Esophagus squamous epithelium (tissue), 5 donors: Measurements from ENCODE around the gene ADAM19. TPM values are rescaled to one million over a fixed set of nuclear protein-coding genes. Genes with fewer than 3 reads are reported as not detected.

Experiments used
- DNase-seq: peaks from one replicate; lab custom pipeline; 2025; lab: John Stamatoyannopoulos, UW
- H3K27ac ChIP-seq, 4 donors: fragments of 200-600 bp; sonication (generic); one replicate each; pipeline ENCODE4 v1.5.1; 2016 to 2019; ENCODE audit warnings: mild to moderate bottlenecking in 1 of 4
- H3K27me3 ChIP-seq, 4 donors: fragments of 200-600 bp; sonication (generic); 1 replicate in 3 of 4; 2 replicates in 1 of 4; pipeline versions ENCODE4 v1.5.1 to v1.6.0; 2017 to 2021; ENCODE audit warnings: antibody characterized with exemption in 1 of 4
- H3K36me3 ChIP-seq, 3 donors: fragments of 200-600 bp; sonication (generic); one replicate each; pipeline ENCODE4 v1.5.1; 2016 to 2019
- H3K4me1 ChIP-seq, 3 donors: fragments of 200-600 bp; sonication (generic); one replicate each; pipeline ENCODE4 v1.5.1; 2017 to 2019
- H3K4me3 ChIP-seq, 4 donors: fragments of 200-600 bp; sonication (generic); 1 replicate in 3 of 4; 2 replicates in 1 of 4; pipeline ENCODE4 v1.5.1; 2016 to 2019; ENCODE audit warnings: mild to moderate bottlenecking in 2 of 4, moderate library complexity in 1 of 4
- H3K9me3 ChIP-seq, 3 donors: fragments of 200-600 bp; sonication (generic); one replicate each; pipeline ENCODE4 v1.5.1; 2016 to 2019
- POLR2A ChIP-seq, 4 donors: fragments of 450-650 bp; IDR thresholded peaks; one replicate each; pipeline ENCODE4 v1.6.1; 2017; ENCODE audit warnings: antibody characterized with exemption in 4 of 4, mild to moderate bottlenecking in 4 of 4, moderate library complexity in 3 of 4
- WGBS, 2 donors: methylation state at CpG; one replicate each; pipeline ENCODE4 v1.1.5; 2018; 5-methylcytosine and 5-hydroxymethylcytosine counted together
- intact Hi-C: fragments of 100-400 bp; cut with DNase I; formaldehyde crosslinking; loops from one replicate; pipeline ENCODE4 v1.15.0; 2022
- total RNA-seq, 4 donors: library from RNA; depleted of rRNA; stranded (reverse); fragments of >200 nt; gene quantifications; one replicate each; pipeline ENCODE4 v1.1.0, GENCODE V29; 2016
- TF ChIP-seq, protein P1 (sequence below), 6 experiments: fragments of 450-650 bp in 4 of 6; fragments of 200-600 bp in 2 of 6; sonication (generic) in 2 of 6; IDR thresholded peaks; one replicate each; pipeline ENCODE4 v1.5.1; 2016 to 2019; ENCODE audit warnings: antibody characterized with exemption in 6 of 6, mild to moderate bottlenecking in 4 of 6, moderate library complexity in 4 of 6
- donor health status: DM: yes; HTN: yes; CAD: no.

ADAM19 gene
- total RNA-seq, 4 donors from 2014 or later = 1.9 to 11.6 (median 4.3) TPM

DNA sequence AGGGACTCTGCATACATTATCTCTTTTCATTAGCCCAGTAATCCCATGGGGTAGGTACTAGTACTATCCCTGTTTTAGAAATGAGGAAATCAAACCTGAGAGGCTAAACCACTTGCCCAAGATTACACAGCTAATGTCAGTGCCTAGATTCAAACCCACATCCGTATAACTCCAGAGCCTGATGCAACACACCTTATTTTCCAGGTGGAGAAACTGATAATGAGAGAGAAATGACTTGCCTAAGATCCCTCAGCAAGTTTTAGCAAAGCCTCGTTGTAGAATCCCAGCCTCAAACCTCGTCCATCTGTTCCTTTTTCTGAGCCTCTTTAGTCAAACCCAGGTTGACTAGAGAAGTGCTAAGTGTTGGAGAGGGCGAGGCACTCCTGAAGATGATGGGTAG is 1.1 kb upstream of the ADAM19 start:
- no peak for TF ChIP-seq POLR2A (IDR thresholded peaks at IDR 0.05)
- TF ChIP-seq, protein P1, sequence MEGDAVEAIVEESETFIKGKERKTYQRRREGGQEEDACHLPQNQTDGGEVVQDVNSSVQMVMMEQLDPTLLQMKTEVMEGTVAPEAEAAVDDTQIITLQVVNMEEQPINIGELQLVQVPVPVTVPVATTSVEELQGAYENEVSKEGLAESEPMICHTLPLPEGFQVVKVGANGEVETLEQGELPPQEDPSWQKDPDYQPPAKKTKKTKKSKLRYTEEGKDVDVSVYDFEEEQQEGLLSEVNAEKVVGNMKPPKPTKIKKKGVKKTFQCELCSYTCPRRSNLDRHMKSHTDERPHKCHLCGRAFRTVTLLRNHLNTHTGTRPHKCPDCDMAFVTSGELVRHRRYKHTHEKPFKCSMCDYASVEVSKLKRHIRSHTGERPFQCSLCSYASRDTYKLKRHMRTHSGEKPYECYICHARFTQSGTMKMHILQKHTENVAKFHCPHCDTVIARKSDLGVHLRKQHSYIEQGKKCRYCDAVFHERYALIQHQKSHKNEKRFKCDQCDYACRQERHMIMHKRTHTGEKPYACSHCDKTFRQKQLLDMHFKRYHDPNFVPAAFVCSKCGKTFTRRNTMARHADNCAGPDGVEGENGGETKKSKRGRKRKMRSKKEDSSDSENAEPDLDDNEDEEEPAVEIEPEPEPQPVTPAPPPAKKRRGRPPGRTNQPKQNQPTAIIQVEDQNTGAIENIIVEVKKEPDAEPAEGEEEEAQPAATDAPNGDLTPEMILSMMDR (IDR thresholded peaks at IDR 0.05) = no peak
- intact Hi-C loops = no loop called here
- no peaks in the 10 kb centered on the region for H3K9me3 ChIP-seq
- H3K4me1 ChIP-seq = peaks cover 0 to 42% (median 17%) of the 10 kb centered on the region in 3 donors
- no peak for DNase-seq
- WGBS, 2 donors = 70 to 77% methylated on average over 4 of the region's 4 CpGs
- peaks cover 0 to 21% (median 0%) of the 10 kb centered on the region in 4 donors for H3K27me3 ChIP-seq
- no peaks in the 10 kb centered on the region for H3K36me3 ChIP-seq
- peak overlapping the region in 1 of 4 donors; percentile 90 for H3K27ac ChIP-seq
- H3K4me3 ChIP-seq = no peak overlapping the region

DNA sequence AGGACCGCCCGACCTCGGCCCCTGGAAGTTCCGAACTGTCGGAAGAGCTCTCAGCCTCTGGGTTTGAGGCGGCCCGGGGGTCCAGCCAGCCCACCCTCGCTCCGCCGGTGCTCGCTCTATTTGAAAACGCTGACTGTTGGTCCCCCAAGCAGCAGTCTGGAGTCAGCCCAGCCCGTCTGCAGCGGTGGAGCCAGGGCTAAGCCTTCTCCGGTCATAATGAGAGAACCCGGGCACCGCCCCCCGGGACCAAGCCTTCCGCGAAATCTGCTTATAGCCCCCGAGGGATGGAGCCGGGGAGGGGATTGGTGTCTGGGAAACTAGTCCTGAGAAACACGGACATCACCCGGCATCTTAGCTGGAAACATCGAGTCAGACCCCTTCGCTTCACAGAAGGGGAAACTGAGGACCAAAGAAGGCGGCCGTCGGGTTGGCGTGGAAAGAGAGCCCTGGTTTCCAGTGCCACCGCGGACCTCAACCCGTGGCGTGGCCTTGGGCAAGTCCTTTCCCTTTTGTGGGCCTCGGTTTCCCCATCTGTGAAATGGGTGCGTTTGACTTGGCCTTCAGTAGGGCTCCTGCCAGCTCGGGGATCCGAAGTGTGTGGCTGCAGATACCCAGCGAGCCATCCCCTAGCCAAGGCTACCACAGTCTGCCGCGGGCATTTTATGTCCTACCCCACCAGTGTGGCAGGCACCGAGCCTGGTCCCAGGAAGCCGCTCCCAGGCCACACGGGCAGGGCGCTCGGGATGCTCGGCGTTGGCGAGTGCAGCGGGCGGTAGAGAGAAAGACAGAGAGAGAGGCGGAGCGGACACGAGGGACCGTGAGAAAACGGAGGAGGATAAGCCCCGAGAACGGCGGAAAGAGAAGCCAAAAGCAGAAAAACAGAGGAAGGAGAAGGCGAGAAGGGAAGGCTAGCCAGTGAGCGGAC is 857 bp downstream of the ADAM19 start:
- intact Hi-C loops = no loop called here
- no peaks in the 10 kb centered on the region for H3K36me3 ChIP-seq
- no peak for DNase-seq
- peaks cover 0 to 54% (median 17%) of the 10 kb centered on the region in 3 donors for H3K4me1 ChIP-seq
- H3K27ac ChIP-seq = peak overlapping the region; percentile 70 to 91 (median 86)
- peak overlapping the region; percentile 55 to 93 (median 74) for H3K4me3 ChIP-seq
- 3 to 9% methylated on average over 24 to 42 of the region's 61 CpGs for WGBS, 2 donors
- TF ChIP-seq POLR2A (IDR thresholded peaks at IDR 0.05) = no peak
- TF ChIP-seq, protein P1 (IDR thresholded peaks at IDR 0.05) = no peak
- peaks cover 0 to 21% (median 0%) of the 10 kb centered on the region in 4 donors for H3K27me3 ChIP-seq
- no peaks in the 10 kb centered on the region for H3K9me3 ChIP-seq

DNA sequence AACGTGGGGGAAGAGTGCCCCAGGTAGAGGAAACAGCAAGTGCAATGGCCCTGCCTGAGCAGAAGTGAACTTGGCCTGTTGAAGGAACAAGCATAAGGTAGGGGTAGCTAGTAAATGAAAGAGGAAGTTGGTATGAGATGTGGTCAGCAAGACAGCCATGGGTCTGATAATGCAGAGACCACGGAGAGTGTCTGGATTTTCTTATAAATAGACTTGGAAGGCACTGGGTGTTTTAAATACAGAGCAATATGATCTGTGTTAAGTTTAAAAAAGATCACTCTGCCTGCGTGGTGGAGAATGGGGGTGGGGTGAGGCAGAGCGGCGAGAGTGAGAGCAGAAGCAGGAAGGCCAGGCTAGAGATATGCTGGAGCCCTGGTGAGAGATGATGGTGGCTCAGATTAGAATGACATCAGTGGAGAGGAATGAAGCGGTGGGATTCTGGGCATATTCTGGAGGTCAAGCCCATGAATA is 4.2 kb downstream of the ADAM19 start:
- Histone ChIP-seq H3K4me1 (peaks cover 0 to 70% (median 17%) of the 10 kb centered on the region in 3 donors), H3K36me3 (peaks cover 0 to 11% (median 0%) of the 10 kb centered on the region in 3 donors), H3K27me3 (peaks cover 0 to 21% (median 0%) of the 10 kb centered on the region in 4 donors), H3K27ac (peak overlapping the region in 3 of 4 donors; percentile 63 to 90 (median 74)), H3K4me3 (no peak overlapping the region), H3K9me3 (no peaks in the 10 kb centered on the region)
- intact Hi-C loops = no loop called here
- 37 to 46% methylated on average over 6 of the region's 6 CpGs for WGBS, 2 donors
- no peak for DNase-seq
- peak in 1 of 4 donors; percentile 17 for TF ChIP-seq POLR2A (IDR thresholded peaks at IDR 0.05)
- TF ChIP-seq, protein P1 (IDR thresholded peaks at IDR 0.05) = no peak

DNA sequence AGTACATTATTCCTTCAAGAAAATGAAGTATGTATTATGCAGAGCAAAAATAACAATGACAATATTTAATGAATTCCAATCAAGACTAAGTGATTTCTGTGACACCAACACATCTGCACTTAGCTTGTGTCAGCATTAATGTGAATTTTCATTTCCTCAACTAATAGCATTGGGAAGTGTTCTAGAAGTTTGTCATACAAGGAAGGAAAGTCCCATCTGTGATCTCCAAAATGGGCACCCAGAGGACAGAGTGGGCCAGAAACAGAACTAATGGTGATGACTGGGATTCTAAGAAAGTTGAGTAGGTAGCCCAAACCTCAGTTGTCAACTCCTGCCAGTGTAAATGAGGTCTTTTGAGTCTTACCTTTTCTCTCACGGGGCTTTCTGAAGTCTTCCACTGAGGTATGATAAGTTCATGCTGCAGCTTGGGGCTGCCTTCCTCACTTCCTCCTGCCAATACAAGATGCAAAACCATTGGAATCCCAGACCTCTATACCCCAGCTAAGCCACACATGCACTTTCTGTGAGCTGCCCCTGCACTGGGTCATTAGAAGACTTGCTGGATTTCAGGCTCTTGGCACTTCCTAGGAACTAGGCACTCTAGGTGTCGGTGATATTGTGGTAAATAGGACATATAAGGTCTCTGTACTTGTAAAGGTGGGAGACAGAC is 4.9 kb downstream of the ADAM19 start:
- WGBS, 2 donors = 58 to 74% methylated on average over 2 of the region's 2 CpGs
- Histone ChIP-seq H3K4me3 (no peak overlapping the region), H3K27ac (peak overlapping the region in 3 of 4 donors; percentile 63 to 90 (median 74)), H3K4me1 (peaks cover 0 to 70% (median 12%) of the 10 kb centered on the region in 3 donors), H3K9me3 (no peaks in the 10 kb centered on the region), H3K27me3 (peaks cover 0 to 17% (median 0%) of the 10 kb centered on the region in 4 donors), H3K36me3 (peaks cover 0 to 11% (median 0%) of the 10 kb centered on the region in 3 donors)
- intact Hi-C loops = no loop called here
- DNase-seq = no peak
- TF ChIP-seq, protein P1 (IDR thresholded peaks at IDR 0.05) = no peak
- no peak for TF ChIP-seq POLR2A (IDR thresholded peaks at IDR 0.05)
